Measurements from ENCODE around the gene MACROD2.
"Not testable (repeated sequence)": the region's sequence is repeated elsewhere in the genome, so short reads cannot be mapped to it uniquely, and the experiment has no call there.

MACROD2 gene

GRCh38 chr20:14981486-14981885, 986.2 kb downstream of the MACROD2 start:
- DNase-seq, result not testable (repeated sequence)

- DNase-seq, result not testable (repeated sequence)
These were observed 987.0 kb downstream of the MACROD2 start for GRCh38 chr20:14982324-14982723.

- DNase-seq, result no peak
These were observed 989.0 kb downstream of the MACROD2 start for GRCh38 chr20:14984305-14984704.

- no peak for DNase-seq
These were observed 989.7 kb downstream of the MACROD2 start for GRCh38 chr20:14984768-14985622.

GRCh38 chr20:14986026-14986655, 990.8 kb downstream of the MACROD2 start:
- DNase-seq, result no peak

GRCh38 chr20:14986656-14987055, 991.3 kb downstream of the MACROD2 start:
- no peak for DNase-seq

GRCh38 chr20:14989535-14990290, 994.4 kb downstream of the MACROD2 start:
- DNase-seq, result no peak

GRCh38 chr20:14991023-14991422, 995.7 kb downstream of the MACROD2 start:
- DNase-seq, result no peak

- no peak for DNase-seq
These were observed 996.8 kb downstream of the MACROD2 start for GRCh38 chr20:14992153-14992552.

GRCh38 chr20:14992961-14993360, 997.6 kb downstream of the MACROD2 start:
- DNase-seq, result no peak

- no peak for DNase-seq
These were observed 1001.8 kb downstream of the MACROD2 start for GRCh38 chr20:14996883-14997672.

GRCh38 chr20:14997791-14998190, 1002.5 kb downstream of the MACROD2 start:
- DNase-seq, result no peak

- no peak for DNase-seq
These were observed 1010.1 kb downstream of the MACROD2 start for GRCh38 chr20:15005300-15005986.

- DNase-seq, result no peak
These were observed 1016.3 kb downstream of the MACROD2 start for GRCh38 chr20:15011631-15012030.

GRCh38 chr20:15012566-15012965, 1017.2 kb downstream of the MACROD2 start:
- no peak for DNase-seq

GRCh38 chr20:15016875-15017274, 1021.6 kb downstream of the MACROD2 start:
- not testable (repeated sequence) for DNase-seq

GRCh38 chr20:15018966-15019365, 1023.6 kb downstream of the MACROD2 start:
- DNase-seq, result no peak

GRCh38 chr20:15020845-15021244, 1025.5 kb downstream of the MACROD2 start:
- DNase-seq, result no peak

- no peak for DNase-seq
These were observed 1027.6 kb downstream of the MACROD2 start for GRCh38 chr20:15022921-15023320.

GRCh38 chr20:15026759-15027158, 1031.4 kb downstream of the MACROD2 start:
- DNase-seq, result no peak

- DNase-seq, result no peak
These were observed 1035.5 kb downstream of the MACROD2 start for GRCh38 chr20:15030826-15031225.
